Prostate gland (tissue), 2 donors: ENCODE data around the gene FEM1C. TPM values are rescaled to one million over a fixed set of nuclear protein-coding genes. Genes with fewer than 3 reads are reported as not detected.

Source experiments
- DNase-seq: peaks from one replicate; pipeline ENCODE4 v3.0.0-alpha.2; 2019; ENCODE audit warnings: low spot score
- H3K27ac ChIP-seq, 2 donors: fragments of 200-600 bp; sonication (generic); 2 replicates each; pipeline ENCODE4 v1.5.1; 2017 to 2019
- H3K27me3 ChIP-seq: fragments of 200-600 bp; sonication (generic); replicated peaks from 2 replicates; pipeline ENCODE4 v1.5.1; 2019; ENCODE audit not compliant: insufficient read depth
- H3K36me3 ChIP-seq, 2 donors: fragments of 200-600 bp; sonication (generic); 1 replicate in 1 of 2; 2 replicates in 1 of 2; pipeline versions ENCODE4 v1.5.1 to v1.8.1; 2017 to 2019
- H3K4me1 ChIP-seq: fragments of 200-600 bp; sonication (generic); replicated peaks from 2 replicates; pipeline ENCODE4 v1.5.1; 2019
- H3K4me3 ChIP-seq, 2 donors: fragments of 200-600 bp; sonication (generic); 2 replicates each; pipeline ENCODE4 v1.5.1; 2017 to 2019
- H3K9me3 ChIP-seq: fragments of 200-600 bp; sonication (generic); 2 replicates; pipeline ENCODE4 v1.5.1; 2017
- CTCF ChIP-seq, 4 experiments: fragments of 200-600 bp in 2 of 4; fragments of 450-650 bp in 2 of 4; sonication (generic) in 2 of 4; IDR thresholded peaks; 1 replicate in 3 of 4; 2 replicates in 1 of 4; pipeline ENCODE4 v1.5.1; 2016 to 2019; ENCODE audit warnings: antibody characterized with exemption in 4 of 4, mild to moderate bottlenecking in 2 of 4, moderate library complexity in 2 of 4
- POLR2A ChIP-seq: fragments of 450-650 bp; IDR thresholded peaks from one replicate; pipeline ENCODE4 v1.6.1; 2016; ENCODE audit warnings: antibody characterized with exemption, mild to moderate bottlenecking
- POLR2AphosphoS5 ChIP-seq: sonication (generic); formaldehyde crosslinking; IDR thresholded peaks from one replicate; pipeline ENCODE4 v1.6.1; 2017; ENCODE audit warnings: antibody characterized with exemption
- WGBS: methylation state at CpG from one replicate; pipeline ENCODE4 v1.1.5; 2018; 5-methylcytosine and 5-hydroxymethylcytosine counted together
- intact Hi-C: fragments of 100-400 bp; cut with DNase I; formaldehyde crosslinking; loops from one replicate; pipeline ENCODE4 v1.14.2; 2022
- total RNA-seq, 2 donors: library from RNA; depleted of rRNA; stranded (reverse); fragments of >200 nt; gene quantifications; one replicate each; pipeline ENCODE4 v1.1.0, GENCODE V29; 2016

FEM1C gene
- total RNA-seq, 2 donors from 2014 or later, result 17.4 to 20.8 TPM

- H3K9me3 ChIP-seq, result no peaks in the 10 kb centered on the region
- H3K27ac ChIP-seq, result no peak overlapping the region
- intact Hi-C loops, result no loop called here
- H3K27me3 ChIP-seq, result no peaks in the 10 kb centered on the region
- 83% methylated on average over 2 of the region's 2 CpGs for WGBS
- H3K36me3 ChIP-seq, result no peaks in the 10 kb centered on the region
- no peak for TF ChIP-seq POLR2AphosphoS5
- TF ChIP-seq POLR2A, result no peak
- no peak for TF ChIP-seq CTCF (IDR thresholded peaks at IDR 0.05)
- DNase-seq, result no peak
- no peak overlapping the region for H3K4me3 ChIP-seq
- no peaks in the 10 kb centered on the region for H3K4me1 ChIP-seq
Measured at GRCh38 chr5:115573133-115573532, 28.6 kb upstream of the FEM1C start.

GRCh38 chr5:115571441-115571878, 26.9 kb upstream of the FEM1C start:
- H3K27me3 ChIP-seq, result no peaks in the 10 kb centered on the region
- H3K4me1 ChIP-seq, result no peaks in the 10 kb centered on the region
- no peak overlapping the region for H3K4me3 ChIP-seq
- no peaks in the 10 kb centered on the region for H3K9me3 ChIP-seq
- intact Hi-C loops, result no loop called here
- TF ChIP-seq CTCF (IDR thresholded peaks at IDR 0.05) (no peak), POLR2A (no peak)
- no peaks in the 10 kb centered on the region for H3K36me3 ChIP-seq
- peak; percentile 9 for DNase-seq
- H3K27ac ChIP-seq, result peak overlapping the region in 1 of 2 donors; percentile 16
- 52% methylated on average over 5 of the region's 5 CpGs for WGBS

- WGBS, result 49% methylated on average over 1 of the region's 1 CpG
- TF ChIP-seq POLR2A (no peak), CTCF (IDR thresholded peaks at IDR 0.05) (no peak), POLR2AphosphoS5 (no peak)
- intact Hi-C loops, result no loop called here
Measured at GRCh38 chr5:115568668-115569067, 24.1 kb upstream of the FEM1C start.

DNA sequence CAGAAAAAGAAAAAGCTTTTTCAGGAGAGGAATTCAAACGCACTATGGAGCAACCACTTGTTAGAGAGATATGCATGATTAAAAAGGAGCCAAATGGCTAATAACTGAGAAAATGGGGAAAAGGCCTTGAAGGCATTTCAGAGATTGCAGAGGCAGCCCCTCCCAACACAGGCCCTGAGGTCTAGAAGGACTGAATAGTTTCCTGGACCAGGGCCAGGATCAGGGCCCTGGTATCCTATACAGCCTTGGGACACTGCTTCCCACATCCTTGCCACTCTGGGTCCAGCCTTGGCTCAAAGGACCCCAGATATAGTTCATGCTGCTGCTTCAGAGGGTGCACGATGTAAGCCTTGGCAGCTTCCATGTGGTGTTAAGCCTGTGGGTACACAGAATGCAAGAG, 20.7 kb upstream of the FEM1C start:
- Histone ChIP-seq H3K36me3 (no peaks in the 10 kb centered on the region), H3K9me3 (no peaks in the 10 kb centered on the region), H3K4me3 (no peak overlapping the region), H3K4me1 (no peaks in the 10 kb centered on the region), H3K27me3 (no peaks in the 10 kb centered on the region), H3K27ac (no peak overlapping the region)
- TF ChIP-seq POLR2AphosphoS5, result no peak
- DNase-seq, result no peak
- WGBS, result 79% methylated on average over 2 of the region's 2 CpGs
- intact Hi-C loops, result no loop called here

More at GRCh38 chr5:115568668-115569067, 24.1 kb upstream of the FEM1C start:
- Histone ChIP-seq H3K36me3 (no peaks in the 10 kb centered on the region), H3K27ac (no peak overlapping the region), H3K4me1 (no peaks in the 10 kb centered on the region), H3K4me3 (no peak overlapping the region), H3K9me3 (no peaks in the 10 kb centered on the region), H3K27me3 (no peaks in the 10 kb centered on the region)
- no peak for DNase-seq

DNA sequence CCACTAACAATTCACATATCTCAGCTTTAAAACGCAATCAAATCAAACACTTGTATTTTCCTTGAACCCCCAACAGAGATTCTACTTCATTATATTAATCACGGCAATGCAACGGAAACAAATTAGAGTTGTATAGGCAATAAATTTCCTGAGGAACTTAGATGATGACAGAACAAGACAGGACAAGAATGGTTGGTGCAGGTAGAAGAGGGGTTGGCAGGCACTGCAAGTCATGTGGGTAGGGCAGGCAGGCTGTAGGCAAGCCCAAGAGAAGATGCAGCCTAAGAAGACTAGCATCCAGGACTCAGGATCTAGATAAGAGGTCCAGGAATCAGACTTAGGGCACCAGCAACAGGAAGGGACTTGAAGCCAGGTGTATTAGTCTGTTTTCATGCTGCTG, 16.6 kb upstream of the FEM1C start:
- Histone ChIP-seq H3K36me3 (no peaks in the 10 kb centered on the region), H3K27me3 (no peaks in the 10 kb centered on the region), H3K4me3 (no peak overlapping the region), H3K27ac (no peak overlapping the region), H3K9me3 (no peaks in the 10 kb centered on the region), H3K4me1 (no peaks in the 10 kb centered on the region)
- TF ChIP-seq POLR2AphosphoS5 (no peak), CTCF (IDR thresholded peaks at IDR 0.05) (no peak), POLR2A (no peak)
- no peak for DNase-seq
- intact Hi-C loops, result no loop called here
- 58% methylated on average over 3 of the region's 3 CpGs for WGBS
